Skeletal muscle tissue (tissue), 4 donors: Measurements from ENCODE around the gene CELF4. TPM values are rescaled to one million over a fixed set of nuclear protein-coding genes. Genes with fewer than 3 reads are reported as not detected.

ENCODE experiments used
- H3K27ac ChIP-seq: one replicate; pipeline ENCODE4 v1.7.0; 2013; ENCODE audit warnings: mild to moderate bottlenecking, low read depth, low read length, inconsistent platforms
- H3K27me3 ChIP-seq, 3 donors: one replicate each; pipeline ENCODE4 v1.7.0; 2013; ENCODE audit warnings: low read length in 3 of 3; ENCODE audit not compliant: control insufficient read depth in 3 of 3, insufficient read depth in 3 of 3
- H3K36me3 ChIP-seq, 3 donors: one replicate each; pipeline ENCODE4 v1.7.0; 2013; ENCODE audit warnings: low read length in 3 of 3; ENCODE audit not compliant: control insufficient read depth in 3 of 3, insufficient read depth in 3 of 3
- H3K4me1 ChIP-seq, 3 donors: one replicate each; pipeline ENCODE4 v1.7.0; 2013; ENCODE audit warnings: low read length in 3 of 3, mild to moderate bottlenecking in 3 of 3; ENCODE audit not compliant: control insufficient read depth in 3 of 3, insufficient read depth in 3 of 3
- H3K4me3 ChIP-seq, 3 donors: one replicate each; pipeline ENCODE4 v1.7.0; 2013; ENCODE audit warnings: low read length in 3 of 3
- H3K9ac ChIP-seq, 3 donors: one replicate each; pipeline ENCODE4 v1.7.0; 2013; ENCODE audit warnings: low read length in 3 of 3, mild to moderate bottlenecking in 3 of 3, moderate library complexity in 2 of 3, low read depth in 1 of 3
- H3K9me3 ChIP-seq, 3 donors: one replicate each; pipeline ENCODE4 v1.7.0; 2013; ENCODE audit warnings: low read length in 3 of 3; ENCODE audit not compliant: control insufficient read depth in 3 of 3
- total RNA-seq: library from RNA; depleted of rRNA; stranded (reverse); fragments of >200 nt; gene quantifications from one replicate; pipeline ENCODE4 v1.2.3, GENCODE V29; 2014
- donor health status: Osteomylitis.

CELF4 gene
- total RNA-seq, 1 donor from 2014 or later: not detected

- H3K27ac ChIP-seq: no peak overlapping the region
- no peaks in the 10 kb centered on the region for H3K27me3 ChIP-seq
- H3K9me3 ChIP-seq: no peaks in the 10 kb centered on the region
- no peak overlapping the region for H3K4me3 ChIP-seq
- H3K36me3 ChIP-seq: no peaks in the 10 kb centered on the region
- no peak overlapping the region for H3K9ac ChIP-seq
- no peaks in the 10 kb centered on the region for H3K4me1 ChIP-seq
Measured at GRCh38 chr18:37314534-37314933, 251.1 kb downstream of the CELF4 start.

DNA sequence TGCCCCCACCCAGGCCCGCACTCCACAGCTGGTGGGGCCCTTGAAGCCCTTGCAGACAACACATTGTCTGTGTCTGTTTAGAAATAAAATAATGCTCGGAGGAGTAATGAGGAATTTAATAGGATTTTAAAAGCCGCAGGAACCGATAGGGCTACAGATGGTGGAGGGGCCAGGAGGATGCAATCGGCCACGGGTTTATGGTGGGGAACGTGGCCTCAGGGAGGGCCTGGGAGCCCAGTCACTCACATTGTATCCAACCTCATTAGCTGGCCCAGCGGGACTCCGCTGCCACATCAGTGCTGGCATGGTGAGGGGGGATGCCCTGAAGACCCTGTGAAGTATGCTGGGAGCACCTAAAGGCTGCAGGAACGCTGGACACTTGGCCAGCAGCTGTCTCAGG lies 252.0 kb downstream of the CELF4 start:
- no peak overlapping the region for H3K27ac ChIP-seq
- no peaks in the 10 kb centered on the region for H3K4me1 ChIP-seq
- no peak overlapping the region for H3K9ac ChIP-seq
- H3K36me3 ChIP-seq: no peaks in the 10 kb centered on the region
- no peaks in the 10 kb centered on the region for H3K27me3 ChIP-seq
- no peak overlapping the region for H3K4me3 ChIP-seq
- H3K9me3 ChIP-seq: no peaks in the 10 kb centered on the region

- no peak overlapping the region for H3K9ac ChIP-seq
- H3K36me3 ChIP-seq: no peaks in the 10 kb centered on the region
- no peaks in the 10 kb centered on the region for H3K27me3 ChIP-seq
- no peak overlapping the region for H3K27ac ChIP-seq
- H3K4me3 ChIP-seq: no peak overlapping the region
- H3K4me1 ChIP-seq: no peaks in the 10 kb centered on the region
- H3K9me3 ChIP-seq: no peaks in the 10 kb centered on the region
Measured at GRCh38 chr18:37309861-37310260, 255.7 kb downstream of the CELF4 start.

- Histone ChIP-seq H3K4me1 (no peaks in the 10 kb centered on the region), H3K27ac (no peak overlapping the region), H3K9ac (no peak overlapping the region), H3K36me3 (no peaks in the 10 kb centered on the region), H3K9me3 (no peaks in the 10 kb centered on the region), H3K4me3 (no peak overlapping the region), H3K27me3 (no peaks in the 10 kb centered on the region)
Measured at GRCh38 chr18:37309059-37309458, 256.5 kb downstream of the CELF4 start.

DNA sequence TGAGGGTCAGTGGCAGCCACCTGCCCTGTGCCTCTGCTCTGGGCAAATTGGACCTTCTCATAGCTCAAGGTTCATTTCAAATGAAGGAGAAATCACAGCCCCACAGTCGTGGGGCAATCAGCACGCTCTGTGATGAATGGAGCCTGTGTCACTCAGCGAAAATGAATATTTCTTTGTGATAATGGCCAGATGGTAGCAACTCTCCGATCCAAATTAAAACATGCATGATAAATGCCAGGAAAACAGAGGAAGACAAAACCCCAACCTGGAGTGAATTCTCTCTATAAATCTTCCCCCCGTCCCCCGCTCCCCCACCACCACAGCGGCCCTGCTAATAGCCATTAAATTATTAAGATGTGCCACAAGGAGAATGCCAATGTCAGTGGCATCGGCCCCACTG lies 258.4 kb downstream of the CELF4 start:
- Histone ChIP-seq H3K27me3 (peaks cover 0 to 2% (median 0%) of the 10 kb centered on the region in 3 donors), H3K4me1 (no peaks in the 10 kb centered on the region)

GRCh38 chr18:37306432-37306831 lies 259.2 kb downstream of the CELF4 start:
- H3K27me3 ChIP-seq: peaks cover 0 to 2% (median 0%) of the 10 kb centered on the region in 3 donors
- H3K4me1 ChIP-seq: no peaks in the 10 kb centered on the region

More for the DNA sequence above, 258.4 kb downstream of the CELF4 start:
- Histone ChIP-seq H3K4me3 (no peak overlapping the region), H3K9me3 (no peaks in the 10 kb centered on the region), H3K36me3 (no peaks in the 10 kb centered on the region), H3K27ac (no peak overlapping the region), H3K9ac (no peak overlapping the region)

DNA sequence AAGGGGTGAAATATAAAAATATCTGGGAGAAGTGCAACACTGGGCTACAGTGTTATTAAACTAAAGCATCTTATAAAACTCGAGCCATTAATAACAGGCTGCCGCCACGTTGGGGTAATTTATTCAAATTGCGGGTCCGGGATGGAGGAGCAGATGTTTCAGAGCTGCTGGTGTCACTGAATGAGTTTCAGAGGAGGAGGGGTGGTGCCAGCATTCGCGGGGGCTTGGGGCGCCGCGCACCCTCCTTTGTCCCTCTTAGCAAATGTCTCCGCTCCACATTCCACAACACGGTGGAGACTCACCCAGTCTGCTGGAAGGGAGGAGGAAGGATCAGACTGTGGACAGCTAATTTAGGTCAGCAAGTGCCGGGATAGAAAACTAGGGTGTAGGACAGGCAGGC lies 260.5 kb downstream of the CELF4 start:
- no peak overlapping the region for H3K27ac ChIP-seq
- no peak overlapping the region for H3K9ac ChIP-seq
- no peaks in the 10 kb centered on the region for H3K36me3 ChIP-seq
- peaks cover 0 to 2% (median 0%) of the 10 kb centered on the region in 3 donors for H3K27me3 ChIP-seq
- H3K4me3 ChIP-seq: no peak overlapping the region
- H3K4me1 ChIP-seq: no peaks in the 10 kb centered on the region
- no peaks in the 10 kb centered on the region for H3K9me3 ChIP-seq

More at GRCh38 chr18:37306432-37306831, 259.2 kb downstream of the CELF4 start:
- H3K9ac ChIP-seq: no peak overlapping the region
- H3K36me3 ChIP-seq: no peaks in the 10 kb centered on the region
- no peaks in the 10 kb centered on the region for H3K9me3 ChIP-seq
- H3K4me3 ChIP-seq: no peak overlapping the region
- H3K27ac ChIP-seq: no peak overlapping the region

DNA sequence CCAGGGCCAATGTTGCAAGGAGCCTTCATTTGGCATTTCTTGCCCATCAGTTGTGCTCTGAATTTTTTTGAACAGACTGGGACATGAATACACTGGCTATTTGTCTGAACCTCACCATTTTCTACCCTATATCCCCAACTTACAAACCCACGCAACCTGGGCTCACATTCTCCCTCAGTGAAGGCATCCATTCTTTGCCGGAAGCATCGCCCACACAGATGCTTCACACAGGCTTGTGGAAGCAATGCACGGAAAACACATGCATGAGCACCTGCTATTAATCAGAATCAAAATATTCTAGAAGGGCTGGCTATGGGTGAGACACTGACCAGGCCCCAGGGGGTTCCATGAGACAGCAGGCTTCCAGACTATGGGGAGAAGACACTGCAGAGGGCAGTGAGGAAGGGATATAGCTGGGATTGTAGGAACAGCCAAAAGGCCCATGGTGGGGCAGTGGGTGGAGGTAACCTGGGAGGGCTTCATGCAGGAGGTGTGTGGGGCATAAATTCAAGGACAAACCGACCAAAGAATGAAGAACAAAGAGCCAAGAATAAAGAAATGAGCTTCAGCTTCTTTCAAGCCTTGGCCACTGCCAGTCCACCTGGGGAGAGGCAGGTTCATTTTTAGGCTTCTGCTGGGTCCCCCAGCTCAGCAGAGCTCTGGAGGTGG lies 261.5 kb downstream of the CELF4 start:
- Histone ChIP-seq H3K4me3 (no peak overlapping the region), H3K27me3 (peaks cover 0 to 2% (median 0%) of the 10 kb centered on the region in 3 donors), H3K9ac (no peak overlapping the region), H3K4me1 (peaks cover 0 to 7% (median 7%) of the 10 kb centered on the region in 3 donors), H3K27ac (no peak overlapping the region), H3K36me3 (no peaks in the 10 kb centered on the region), H3K9me3 (no peaks in the 10 kb centered on the region)

- Histone ChIP-seq H3K4me3 (no peak overlapping the region), H3K9ac (no peak overlapping the region), H3K27me3 (peaks cover 0 to 2% (median 0%) of the 10 kb centered on the region in 3 donors), H3K4me1 (peaks cover 0 to 10% (median 7%) of the 10 kb centered on the region in 3 donors), H3K27ac (no peak overlapping the region), H3K9me3 (no peaks in the 10 kb centered on the region), H3K36me3 (no peaks in the 10 kb centered on the region)
Measured at GRCh38 chr18:37303009-37303408, 262.6 kb downstream of the CELF4 start.

DNA sequence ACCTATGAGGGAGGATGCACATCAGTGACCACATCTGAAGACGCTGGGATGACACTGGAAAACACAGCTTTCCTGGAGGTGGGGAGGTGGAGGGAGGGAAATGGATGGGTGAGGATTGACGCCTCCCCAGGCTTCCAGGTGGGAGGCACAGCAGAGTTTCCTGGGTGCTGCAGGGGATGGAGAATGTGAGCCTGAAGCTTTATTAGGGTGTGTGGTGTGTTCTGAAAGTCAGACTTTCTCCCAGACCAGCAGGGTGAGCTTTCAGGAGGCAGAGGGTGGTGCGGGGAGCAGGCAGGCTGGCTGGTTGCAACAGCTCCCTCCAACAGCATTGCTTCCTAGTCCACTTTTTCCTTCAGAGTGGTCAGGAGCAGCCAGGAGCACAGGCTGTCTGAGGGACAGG lies 263.1 kb downstream of the CELF4 start:
- no peaks in the 10 kb centered on the region for H3K36me3 ChIP-seq
- peaks cover 0 to 2% (median 0%) of the 10 kb centered on the region in 3 donors for H3K27me3 ChIP-seq
- no peak overlapping the region for H3K4me3 ChIP-seq
- H3K4me1 ChIP-seq: peaks cover 0 to 10% (median 7%) of the 10 kb centered on the region in 3 donors
- no peak overlapping the region for H3K9ac ChIP-seq
- H3K9me3 ChIP-seq: no peaks in the 10 kb centered on the region
- no peak overlapping the region for H3K27ac ChIP-seq
